K562 (cell line): ENCODE data around the gene FERMT3. TPM values are rescaled to one million over a fixed set of nuclear protein-coding genes. Genes with fewer than 3 reads are reported as not detected.

Source experiments
- ATAC-seq: fragments of 200-7000 bp; cut with Tn5 transposase; 3 replicates; pipeline ENCODE4 v1.9.1; 2020; ENCODE audit warnings: moderate library complexity
- BruUV-seq: library from RNA; stranded (reverse); fragments of 400-500 nt; replicated peaks from 2 replicates; lab custom pipeline; 2021; lab: Mats Ljungman, UMichigan
- CTCF ChIA-PET: fragments of 300-600 bp; formaldehyde crosslinking; extraction: SDS; loops from one replicate; lab custom pipeline; 2021; ENCODE audit warnings: low intra/inter-chr PET ratio; lab: Yijun Ruan, JAX
- POLR2A ChIA-PET: fragments of 300-600, 350-650 bp; sonication (Branson Sonifier 250); formaldehyde crosslinking; extraction: SDS; loops from one replicate; lab custom pipeline; 2021; ENCODE audit warnings: antibody characterized with exemption, inconsistent platforms; lab: Yijun Ruan, JAX
- DNase-seq, 4 experiments: peaks; one replicate each; pipeline versions ENCODE4 v3.0.0 to v3.0.0-alpha.2; 2011 to 2018; ENCODE audit warnings: low spot score in 3 of 4, mixed read lengths in 3 of 4; ENCODE audit errors: extremely low read depth in 1 of 4
- FAIRE-seq: peaks from 2 replicates; lab custom pipeline; 2011; peaks lifted over from hg19 to GRCh38; lab: Jason Lieb, UNC
- H2AFZ ChIP-seq: 2 replicates; pipeline ENCODE4 v1.6.0; 2011; ENCODE audit warnings: low read depth, low read length, control low read depth, inconsistent platforms
- H3K27ac ChIP-seq: fragments of 200-600 bp; 3 replicates; pipeline ENCODE4 v1.8.0; 2011; ENCODE audit warnings: low read depth, mild to moderate bottlenecking, control low read depth, inconsistent platforms, low read length, moderate library complexity, mixed read lengths; ENCODE audit errors: extremely low read depth
- H3K27me3 ChIP-seq, 2 experiments: fragments of 300-600 bp in 1 of 2; 2 replicates in 1 of 2; 3 replicates in 1 of 2; pipeline versions ENCODE4 v1.6.0 to v1.8.0; 2011; ENCODE audit warnings: inconsistent platforms in 2 of 2, low read length in 2 of 2, mild to moderate bottlenecking in 1 of 2, mixed read lengths in 1 of 2, moderate library complexity in 1 of 2; ENCODE audit not compliant: control insufficient read depth in 2 of 2, insufficient read depth in 2 of 2
- H3K36me3 ChIP-seq: fragments of 300-600 bp; 3 replicates; pipeline ENCODE4 v1.8.0; 2011; ENCODE audit warnings: mild to moderate bottlenecking, low read length, inconsistent platforms; ENCODE audit not compliant: control insufficient read depth, insufficient read depth
- H3K4me1 ChIP-seq, 2 experiments: fragments of 200-600 bp in 1 of 2; replicated peaks in 1 of 2; 2 replicates in 1 of 2; 3 replicates in 1 of 2; pipeline versions ENCODE4 v1.5.1 to v1.8.0; 2011; ENCODE audit warnings: inconsistent platforms in 2 of 2, low read length in 2 of 2, mild to moderate bottlenecking in 1 of 2, mixed read lengths in 1 of 2, moderate library complexity in 1 of 2; ENCODE audit not compliant: control insufficient read depth in 2 of 2, insufficient read depth in 2 of 2
- H3K4me2 ChIP-seq: 2 replicates; pipeline ENCODE4 v1.6.1; 2011; ENCODE audit warnings: low read length, control low read depth, inconsistent platforms, mixed read lengths; ENCODE audit not compliant: insufficient read depth
- H3K4me3 ChIP-seq: fragments of 200-600 bp; sonication (generic), shearing (Covaris generic); 2 replicates; pipeline ENCODE4 v1.5.1; 2016; ENCODE audit warnings: control low read depth, inconsistent platforms
- H3K79me2 ChIP-seq: fragments of 200-600 bp; 3 replicates; pipeline ENCODE4 v1.8.0; 2011; ENCODE audit warnings: low read length, inconsistent platforms; ENCODE audit not compliant: control insufficient read depth, insufficient read depth
- H3K9ac ChIP-seq, 2 experiments: 2 replicates each; pipeline versions ENCODE4 v1.6.0 to v1.6.1; 2011; ENCODE audit warnings: low read depth in 2 of 2, low read length in 2 of 2, control low read depth in 1 of 2, inconsistent platforms in 1 of 2, mild to moderate bottlenecking in 1 of 2, mixed read lengths in 1 of 2; ENCODE audit not compliant: insufficient read depth in 1 of 2
- H3K9me1 ChIP-seq: one replicate; pipeline ENCODE4 v1.6.0; 2011; ENCODE audit warnings: inconsistent platforms, mild to moderate bottlenecking, low read length, moderate library complexity; ENCODE audit not compliant: control insufficient read depth, insufficient read depth
- H3K9me3 ChIP-seq: replicated peaks from 2 replicates; pipeline ENCODE4 v1.5.1; 2011; ENCODE audit warnings: low read depth, low read length, inconsistent platforms; ENCODE audit not compliant: control insufficient read depth, insufficient read depth
- H4K20me1 ChIP-seq: replicated peaks from 2 replicates; pipeline ENCODE4 v1.6.1; 2011; ENCODE audit warnings: low read length, inconsistent platforms, mixed read lengths; ENCODE audit not compliant: control insufficient read depth, insufficient read depth
- BRF1 ChIP-seq: IDR thresholded peaks from 3 replicates; pipeline ENCODE4 v1.6.1; 2011; ENCODE audit warnings: borderline replicate concordance, mild to moderate bottlenecking; ENCODE audit not compliant: insufficient read length; ENCODE audit errors: extremely low read depth
- CEBPG ChIP-seq, 3 experiments: fragments of 200-800 bp in 1 of 3; sonication (Bioruptor generic) in 1 of 3; sonication (generic) in 1 of 3; formaldehyde crosslinking in 1 of 3; IDR thresholded peaks in 2 of 3; conservative IDR thresholded peaks in 1 of 3; 2 replicates each; pipeline versions ENCODE4 v1.6.1 to v1.8.0; 2016 to 2022; ENCODE audit warnings: missing compliant biosample characterization in 2 of 3, missing genetic modification characterization in 2 of 3, mild to moderate bottlenecking in 1 of 3, missing genetic modification reagents in 1 of 3
- CREM ChIP-seq: IDR thresholded peaks from 2 replicates; pipeline ENCODE4 v1.6.1; 2014; ENCODE audit warnings: antibody characterized with exemption, low read depth
- GTF2E2 ChIP-seq: fragments of 200-800 bp; sonication (Bioruptor generic); IDR thresholded peaks from 2 replicates; pipeline ENCODE4 v1.6.1; 2016; ENCODE audit warnings: missing genetic modification characterization, missing compliant biosample characterization
- HCFC1 ChIP-seq: IDR thresholded peaks from 2 replicates; pipeline ENCODE4 v1.6.1; 2012; ENCODE audit warnings: low read depth, low read length, improper control_type of control experiment
- IRF2 ChIP-seq: sonication (generic); formaldehyde crosslinking; IDR thresholded peaks from 2 replicates; pipeline ENCODE4 v1.8.1; 2022; ENCODE audit warnings: mild to moderate bottlenecking, missing genetic modification reagents
- KAT7 ChIP-seq: sonication (generic); formaldehyde crosslinking; IDR thresholded peaks from 2 replicates; pipeline ENCODE4 v1.8.0; 2022; ENCODE audit warnings: missing genetic modification reagents, mild to moderate bottlenecking, borderline replicate concordance
- KAT8 ChIP-seq: fragments of 450-650 bp; IDR thresholded peaks from 2 replicates; pipeline ENCODE4 v1.6.1; 2016; ENCODE audit warnings: low read depth, mild to moderate bottlenecking
- MBD2 ChIP-seq: sonication (generic); IDR thresholded peaks from 2 replicates; pipeline ENCODE4 v1.6.1; 2016; ENCODE audit warnings: low read depth, borderline replicate concordance
- MTA1 ChIP-seq: fragments of 450-650 bp; IDR thresholded peaks from 2 replicates; pipeline ENCODE4 v1.6.1; 2017; ENCODE audit warnings: borderline replicate concordance
- MTA2 ChIP-seq: fragments of 450-650 bp; IDR thresholded peaks from 2 replicates; pipeline ENCODE4 v1.6.1; 2016; ENCODE audit warnings: low read depth
- POLR3G ChIP-seq: IDR thresholded peaks from 2 replicates; pipeline ENCODE4 v1.6.1; 2011; ENCODE audit not compliant: insufficient read length, insufficient replicate concordance; ENCODE audit errors: extremely low read depth
- RHOXF2B ChIP-seq: fragments of 250-450 bp; sonication (Bioruptor Pico); conservative IDR thresholded peaks from 2 replicates; pipeline ENCODE4 v1.5.1; 2021
- TBL1XR1 ChIP-seq, 2 experiments: IDR thresholded peaks; 2 replicates each; pipeline ENCODE4 v1.6.1; 2012; ENCODE audit warnings: improper control_type of control experiment in 2 of 2, low read length in 2 of 2, mild to moderate bottlenecking in 1 of 2
- TEAD1 ChIP-seq, 2 experiments: fragments of 450-650 bp in 1 of 2; sonication (generic) in 1 of 2; formaldehyde crosslinking; IDR thresholded peaks; 2 replicates each; pipeline versions ENCODE4 v1.4.0 to v1.8.0; 2020 to 2022; ENCODE audit warnings: mild to moderate bottlenecking in 2 of 2, missing genetic modification reagents in 1 of 2
- ZNF140 ChIP-seq: fragments of 250-450 bp; sonication (Bioruptor Pico); IDR thresholded peaks from 2 replicates; pipeline ENCODE4 v1.8.0; 2021; ENCODE audit warnings: moderate library complexity, mild to moderate bottlenecking, inconsistent platforms
- ZNF175 ChIP-seq: fragments of 200-800 bp; sonication (Bioruptor generic); IDR thresholded peaks from 2 replicates; pipeline ENCODE4 v1.6.1; 2016; ENCODE audit warnings: low read depth, mild to moderate bottlenecking, missing genetic modification characterization, missing compliant biosample characterization
- ZNF212 ChIP-seq: fragments of 450-650 bp; formaldehyde crosslinking; IDR thresholded peaks from 2 replicates; pipeline ENCODE4 v1.4.0; 2020; ENCODE audit warnings: mild to moderate bottlenecking
- ZNF280B ChIP-seq: fragments of 250-450 bp; sonication (Bioruptor Pico); IDR thresholded peaks from 2 replicates; pipeline ENCODE4 v1.5.1; 2021; ENCODE audit warnings: mild to moderate bottlenecking
- ZNF561 ChIP-seq: fragments of 450-650 bp; formaldehyde crosslinking; conservative IDR thresholded peaks from 2 replicates; pipeline ENCODE4 v1.4.0; 2020; ENCODE audit warnings: mild to moderate bottlenecking, moderate library complexity
- WGBS: fragments of 100-300 bp; shearing (Covaris generic); methylation state at CpG from one replicate; pipeline ENCODE4 v1.1.6; 2016; ENCODE audit warnings: low coverage, mixed read lengths; ENCODE audit not compliant: insufficient coverage; ENCODE audit errors: missing lambda C conversion rate; 5-methylcytosine and 5-hydroxymethylcytosine counted together
- in situ Hi-C: fragments of 300-500 bp; cut with MboI; formaldehyde crosslinking; loops from 4 replicates; pipeline ENCODE4 v1.15.0; 2018; ENCODE audit warnings: inconsistent platforms, mixed read lengths
- intact Hi-C: fragments of 100-400 bp; cut with micrococcal nuclease; formaldehyde crosslinking; loops from 2 replicates; pipeline ENCODE4 v1.14.2; 2022
- polyA plus RNA-seq, 8 experiments: library from polyadenylated mRNA; depleted of rRNA in 4 of 8; stranded (reverse) in 5 of 8; unstranded in 3 of 8; fragments of >200 nt; fragmentation: Nextera tagmentation in 2 of 8; fragmentation: Illumina TruSeq in 1 of 8; extraction: Ambion mirVana in 2 of 8; extraction: Trizol in 1 of 8; gene quantifications; 2 replicates each; pipeline versions ENCODE4 v1.2.1 to v1.2.3, GENCODE V29; 2011 to 2014; ENCODE audit warnings: inconsistent platforms in 1 of 8, missing spikeins in 1 of 8
- total RNA-seq, 7 experiments: library from RNA; depleted of rRNA in 6 of 7; stranded (reverse); fragments of >200 nt in 6 of 7; fragmentation: Illumina TruSeq in 2 of 7; extraction: Trizol in 2 of 7; gene quantifications; 2 replicates each; pipeline versions ENCODE4 v1.2.1 to v1.2.3, GENCODE V29; 2011 to 2021; ENCODE audit warnings: low replicate concordance in 1 of 7

The FERMT3 gene
- total and polyA plus RNA-seq, 9 of the 15 experiments (the other 6 are each of a cell fraction or from before 2014, with no cell fraction given): 3.2 to 275 (median 79.7) TPM

DNA sequence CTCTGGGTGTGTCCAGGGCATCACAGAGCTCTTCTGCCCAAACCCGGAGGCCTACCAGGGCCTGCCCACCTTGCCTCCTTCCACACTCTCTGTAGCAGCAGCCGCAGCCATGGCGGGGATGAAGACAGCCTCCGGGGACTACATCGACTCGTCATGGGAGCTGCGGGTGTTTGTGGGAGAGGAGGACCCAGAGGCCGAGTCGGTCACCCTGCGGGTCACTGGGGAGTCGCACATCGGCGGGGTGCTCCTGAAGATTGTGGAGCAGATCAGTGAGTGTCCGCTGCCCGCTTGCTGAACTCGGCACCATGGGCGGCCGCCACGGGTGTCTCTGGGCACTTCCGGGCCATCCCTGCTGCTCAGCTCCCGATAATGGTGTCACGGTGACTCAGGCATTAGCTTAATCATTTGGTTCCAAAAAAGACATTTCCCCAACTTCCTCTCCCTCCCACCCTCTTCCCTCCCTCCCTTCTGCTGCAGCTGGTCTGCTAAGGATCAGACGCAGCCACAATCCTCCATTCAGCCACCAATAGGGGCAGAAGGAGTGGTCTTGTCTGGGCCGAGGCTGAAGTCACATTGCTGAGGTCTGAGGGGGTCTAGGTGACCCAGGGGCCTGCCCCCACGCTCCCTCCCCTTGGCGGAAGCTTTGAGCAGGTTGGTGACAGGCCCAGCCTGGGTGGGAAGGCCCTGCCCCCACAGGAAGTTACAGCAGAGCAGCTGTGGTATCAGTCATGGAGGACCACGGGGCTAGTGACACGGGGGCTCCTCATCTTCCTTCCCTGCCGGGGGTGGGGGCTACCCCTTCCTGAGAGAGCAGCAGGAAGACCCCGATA lies 950 bp downstream of the FERMT3 start:
- peaks cover 36 to 70% of the 10 kb centered on the region in 2 experiments for H3K4me1 ChIP-seq
- under 1% methylated on average over 29 of the region's 30 CpGs for WGBS
- peaks cover 91% of the 10 kb centered on the region for H3K36me3 ChIP-seq
- no peaks in the 10 kb centered on the region; the same call in 1 of the 2 replicates for H4K20me1 ChIP-seq
- in situ Hi-C loops: no loop called here
- CTCF ChIA-PET: interaction anchor here (2.6 kb wide), 1 partner anchor 94 kb away, joined by 9 read pairs; no protein-coding TSS in a partner anchor
- peak; percentile 99 for FAIRE-seq
- H3K9me3 ChIP-seq: no peaks in the 10 kb centered on the region
- peak overlapping the region; percentile 76 for H2AFZ ChIP-seq
- peak; percentile 89 to 95 (median 89) for DNase-seq
- peak; percentile 76 for ATAC-seq
- TSS peak; percentile 88 for BruUV-seq
- peaks cover 8% of the 10 kb centered on the region for H3K9me1 ChIP-seq
- H3K27me3 ChIP-seq: no peaks in the 10 kb centered on the region
- H3K79me2 ChIP-seq: peaks cover 47% of the 10 kb centered on the region
- peak overlapping the region; percentile 77 for H3K4me3 ChIP-seq
- intact Hi-C loops: loop anchor here (2.0 to 5.0 kb wide), 3 partner anchors 23 to 150 kb away; partner anchors contain the start of genes DNAJC4, PPP1R14B and RPS6KA4
- H3K27ac ChIP-seq: peak overlapping the region; percentile 100
- H3K9ac ChIP-seq: peak overlapping the region; percentile 99 to 100
- POLR2A ChIA-PET: interaction anchor here (0.6 to 8.2 kb wide), 26 partner anchors 11 to 426 kb away, joined by 3 to 77 read pairs (median 6); partner anchors contain the start of genes BAD, CATSPERZ, COX8A and ESRRA
- H3K4me2 ChIP-seq: peak overlapping the region; percentile 97
- TF ChIP-seq MBD2: 0 out of 2 replicates have a peak, but pooled peaks have one; percentile 15
- peak; percentile 95 for TF ChIP-seq GTF2E2
- TF ChIP-seq ZNF140 (CRISPR knock-in tag): no peak
- TF ChIP-seq HCFC1: peak; percentile 10; the same call in 1 of the 2 replicates
- TF ChIP-seq TEAD1 (CRISPR knock-in tag; IDR thresholded peaks at IDR 0.05): 0 out of 4 replicates have a peak, but pooled peaks of 1 of the 2 experiments have one; percentile 4
- TF ChIP-seq MTA2: no peak
- TF ChIP-seq CREM: no peak
- no peak for TF ChIP-seq ZNF561 (CRISPR knock-in tag)
- TF ChIP-seq ZNF280B (CRISPR knock-in tag): no peak
- TF ChIP-seq IRF2 (CRISPR knock-in tag): no peak
- peak; percentile 66; the same call in 1 of the 2 replicates for TF ChIP-seq ZNF175 (CRISPR knock-in tag)
- no peak for TF ChIP-seq BRF1
- no peak for TF ChIP-seq ZNF212 (CRISPR knock-in tag)
- no peak for TF ChIP-seq POLR3G
- peak in 1 of 2 experiments; percentile 56 for TF ChIP-seq TBL1XR1 (IDR thresholded peaks at IDR 0.05; ENCODE audit: low read length in 2 of 2)
- TF ChIP-seq KAT8: no peak
- TF ChIP-seq KAT7: peak; percentile 21; the same call in 1 of the 2 replicates
- TF ChIP-seq CEBPG (CRISPR knock-in tag; IDR thresholded peaks at IDR 0.05): peak; percentile 47; the same call in 1 of the 2 replicates
- TF ChIP-seq CEBPG (tag; conservative IDR thresholded peaks at IDR 0.05 in 1 of 2, IDR thresholded peaks at IDR 0.05 in 1 of 2): no peak
- TF ChIP-seq RHOXF2B (CRISPR knock-in tag): no peak
- 0 out of 2 replicates have a peak, but pooled peaks have one; percentile 45 for TF ChIP-seq MTA1
